Motor neuron (in vitro differentiated cells): ENCODE results near the gene RNU5B-1. TPM values are rescaled to one million over a fixed set of nuclear protein-coding genes. Genes with fewer than 3 reads are reported as not detected.
A peak's percentile ranks its signal among the peaks of the same experiment; 100 is the strongest.

Source experiments
- ATAC-seq, 8 experiments: fragments of 200-7000 bp; cut with Tn5 transposase; replicated peaks in 6 of 8; 2 replicates each; pipeline ENCODE4 v1.8.0; 2021; ENCODE audit warnings: mild to moderate bottlenecking in 8 of 8, moderate library complexity in 8 of 8
- H3K27ac ChIP-seq, 2 donors: fragments of 250-450 bp; sonication (Bioruptor Pico); 2 replicates each; pipeline ENCODE4 v1.9.0; 2021; ENCODE audit warnings: antibody characterized with exemption in 2 of 2, mild to moderate bottlenecking in 2 of 2, moderate library complexity in 1 of 2
- H3K4me1 ChIP-seq, 2 donors: fragments of 250-450 bp; sonication (Bioruptor Pico); replicated peaks in 1 of 2; 2 replicates each; pipeline ENCODE4 v1.6.1; 2021; ENCODE audit warnings: antibody characterized with exemption in 2 of 2, mild to moderate bottlenecking in 2 of 2, moderate library complexity in 1 of 2
- H3K4me3 ChIP-seq, 5 donors: fragments of 250-450 bp; sonication (Bioruptor Pico); 2 replicates each; pipeline ENCODE4 v1.9.0; 2021; ENCODE audit warnings: antibody characterized with exemption in 5 of 5, mild to moderate bottlenecking in 5 of 5, moderate library complexity in 4 of 5
- WGBS, 10 experiments: fragments of 450-650 bp; shearing (Covaris generic); methylation state at CpG; one replicate each; pipeline ENCODE4 v1.0.0; 2022; 5-methylcytosine and 5-hydroxymethylcytosine counted together
- in situ Hi-C, 9 experiments: fragments of 400-800 bp; cut with MboI; loops; one replicate each; pipeline ENCODE4 v1.15.0; 2021; ENCODE audit warnings: low sequenced_read_pairs in 9 of 9, low pct_unique_long_range_greater_than_20kb in 2 of 9; ENCODE audit not compliant: unreplicated experiment in 9 of 9
- total RNA-seq, 8 experiments: library from RNA; unstranded; fragments of 300-600 nt; gene quantifications; 2 replicates each; pipeline versions ENCODE4 v1.2.3 to v1.2.4, GENCODE V29; 2022

The RNU5B-1 gene
- total RNA-seq, 8 experiments from 2014 or later: under 0.01 TPM

GRCh38 chr15:65275104-65275727 lies 29.3 kb upstream of the RNU5B-1 start:
- in situ Hi-C loops: loop anchor here in 7 of 9 experiments (10.0 to 25.0 kb wide), 3 partner anchors 80 to 238 kb away; partner anchors contain the start of genes CLPX (in 4 of the 7), MTFMT (in 1 of the 7) and SLC51B (in 1 of the 7)
- Histone ChIP-seq H3K27ac (no peak overlapping the region), H3K4me3 (no peak overlapping the region), H3K4me1 (no peaks in the 10 kb centered on the region)
- 14 to 100% (median 93%) methylated on average over 1 to 4 of the region's 4 CpGs; no CpG with 5 or more reads in 4 of the 10 experiments for WGBS, 10 experiments
- no peak for ATAC-seq

GRCh38 chr15:65275728-65276126 lies 28.8 kb upstream of the RNU5B-1 start:
- 33 to 100% (median 94%) methylated on average over 1 to 2 of the region's 2 CpGs; no CpG with 5 or more reads in 6 of the 10 experiments for WGBS, 10 experiments
- no peak overlapping the region for H3K27ac ChIP-seq
- H3K4me3 ChIP-seq: no peak overlapping the region
- ATAC-seq: peak in 3 of 8 experiments; percentile 26 to 60 (median 45)
- in situ Hi-C loops: loop anchor here in 7 of 9 experiments (10.0 to 25.0 kb wide), 3 partner anchors 81 to 238 kb away; partner anchors contain the start of genes CLPX (in 4 of the 7), MTFMT (in 1 of the 7) and SLC51B (in 1 of the 7)
- no peaks in the 10 kb centered on the region for H3K4me1 ChIP-seq

GRCh38 chr15:65277015-65277414 lies 27.5 kb upstream of the RNU5B-1 start:
- Histone ChIP-seq H3K4me1 (no peaks in the 10 kb centered on the region), H3K27ac (no peak overlapping the region), H3K4me3 (no peak overlapping the region)
- in situ Hi-C loops: loop anchor here in 7 of 9 experiments (10.0 to 25.0 kb wide), 3 partner anchors 82 to 240 kb away; partner anchors contain the start of genes CLPX (in 4 of the 7), MTFMT (in 1 of the 7) and SLC51B (in 1 of the 7)
- no peak for ATAC-seq
- 17 to 67% (median 38%) methylated on average over 1 of the region's 1 CpG; no CpG with 5 or more reads in 6 of the 10 experiments for WGBS, 10 experiments

- in situ Hi-C loops: loop anchor here in 7 of 9 experiments (10.0 to 25.0 kb wide), 3 partner anchors 84 to 241 kb away; partner anchors contain the start of genes CLPX (in 4 of the 7), MTFMT (in 1 of the 7) and SLC51B (in 1 of the 7)
- ATAC-seq: no peak
- Histone ChIP-seq H3K27ac (no peak overlapping the region), H3K4me3 (no peak overlapping the region), H3K4me1 (no peaks in the 10 kb centered on the region)
- whole genome bisulfite sequencing, 10 experiments: no CpG with 5 or more reads among the region's 1 CpG
Measured at GRCh38 chr15:65278480-65278879, 26.0 kb upstream of the RNU5B-1 start.

- in situ Hi-C loops: loop anchor here in 5 of 9 experiments (25.0 kb wide), 2 partner anchors 98 to 248 kb away; partner anchors contain the start of genes CLPX (in 4 of the 5), MTFMT (in 1 of the 5) and SLC51B (in 1 of the 5)
- peak overlapping the region; percentile 87 to 95 for H3K27ac ChIP-seq
- ATAC-seq: peak in 1 of 8 experiments; percentile 0
- peak overlapping the region; percentile 36 to 64 (median 53) for H3K4me3 ChIP-seq
- H3K4me1 ChIP-seq: peaks cover 19 to 20% of the 10 kb centered on the region in 2 donors
- WGBS, 10 experiments: 29 to 100% (median 57%) methylated on average over 1 to 10 of the region's 10 CpGs
Measured at GRCh38 chr15:65285291-65286068, 19.0 kb upstream of the RNU5B-1 start.

- peak overlapping the region; percentile 36 to 64 (median 53) for H3K4me3 ChIP-seq
- H3K4me1 ChIP-seq: peaks cover 19 to 20% of the 10 kb centered on the region in 2 donors
- H3K27ac ChIP-seq: peak overlapping the region; percentile 87 to 95
- ATAC-seq: peak in 5 of 8 experiments; percentile 0 to 60 (median 41)
- in situ Hi-C loops: loop anchor here in 5 of 9 experiments (25.0 kb wide), 2 partner anchors 99 to 249 kb away; partner anchors contain the start of genes CLPX (in 4 of the 5), MTFMT (in 1 of the 5) and SLC51B (in 1 of the 5)
- WGBS, 10 experiments: 0 to 4% (median 0%) methylated on average over 1 to 5 of the region's 52 CpGs; no CpG with 5 or more reads in 5 of the 10 experiments
Measured at GRCh38 chr15:65286069-65286703, 18.3 kb upstream of the RNU5B-1 start.

GRCh38 chr15:65286704-65287519 lies 17.6 kb upstream of the RNU5B-1 start, which contains the start of gene PARP16:
Gene PARP16 (minus strand): TSS chr15:65286883. CDS start chr15:65286426, 457 bp downstream.
- WGBS, 10 experiments: 0 to 90% (median 36%) methylated on average over 1 to 2 of the region's 62 CpGs; no CpG with 5 or more reads in 6 of the 10 experiments
- peak within 1 kb of the TSS; percentile 36 to 64 (median 53) for H3K4me3 ChIP-seq
- peaks cover 19 to 20% of the 10 kb centered on the region in 2 donors for H3K4me1 ChIP-seq
- peak within 1 kb of the TSS; percentile 87 to 95 for H3K27ac ChIP-seq
- in situ Hi-C loops: loop anchor here in 5 of 9 experiments (25.0 kb wide), 2 partner anchors 100 to 250 kb away; partner anchors contain the start of genes CLPX (in 4 of the 5), MTFMT (in 1 of the 5) and SLC51B (in 1 of the 5)
- ATAC-seq: peak; percentile 88 to 96 (median 90)

- Histone ChIP-seq H3K4me1 (peaks cover 19 to 20% of the 10 kb centered on the region in 2 donors), H3K4me3 (no peak overlapping the region), H3K27ac (peak overlapping the region; percentile 66 to 76)
- in situ Hi-C loops: loop anchor here in 5 of 9 experiments (25.0 kb wide), 2 partner anchors 100 to 250 kb away; partner anchors contain the start of genes CLPX (in 4 of the 5), MTFMT (in 1 of the 5) and SLC51B (in 1 of the 5)
- 80 to 100% (median 93%) methylated on average over 1 to 2 of the region's 3 CpGs; no CpG with 5 or more reads in 6 of the 10 experiments for WGBS, 10 experiments
- peak in 1 of 8 experiments; percentile 6 for ATAC-seq
Measured at GRCh38 chr15:65287520-65287855, 17.0 kb upstream of the RNU5B-1 start.

GRCh38 chr15:65289261-65289854 lies 15.1 kb upstream of the RNU5B-1 start:
- Histone ChIP-seq H3K4me1 (peaks cover 19 to 20% of the 10 kb centered on the region in 2 donors), H3K4me3 (no peak overlapping the region), H3K27ac (no peak overlapping the region)
- 46 to 100% (median 89%) methylated on average over 1 to 6 of the region's 7 CpGs for WGBS, 10 experiments
- ATAC-seq: no peak
- in situ Hi-C loops: loop anchor here in 5 of 9 experiments (25.0 kb wide), 2 partner anchors 102 to 252 kb away; partner anchors contain the start of genes CLPX (in 4 of the 5), MTFMT (in 1 of the 5) and SLC51B (in 1 of the 5)

- Histone ChIP-seq H3K27ac (no peak overlapping the region), H3K4me3 (no peak overlapping the region), H3K4me1 (peaks cover 13% of the 10 kb centered on the region in 2 donors)
- in situ Hi-C loops: loop anchor here in 5 of 9 experiments (10.0 to 25.0 kb wide), 3 partner anchors 103 to 253 kb away; partner anchors contain the start of genes CLPX (in 5 of the 5), MTFMT (in 1 of the 5) and SLC51B (in 1 of the 5)
- no peak for ATAC-seq
- 14 to 100% (median 88%) methylated on average over 1 to 6 of the region's 7 CpGs; no CpG with 5 or more reads in 2 of the 10 experiments for WGBS, 10 experiments
Measured at GRCh38 chr15:65290228-65290627, 14.2 kb upstream of the RNU5B-1 start.
